GM12878 (cell line): ENCODE data around the gene ANGEL1. TPM values are rescaled to one million over a fixed set of nuclear protein-coding genes. Genes with fewer than 3 reads are reported as not detected.

ENCODE experiments used
- ATAC-seq: fragments of 200-7000 bp; cut with Tn5 transposase; 3 replicates; pipeline ENCODE4 v1.9.1; 2020; ENCODE audit warnings: mild to moderate bottlenecking, moderate library complexity
- BruUV-seq: library from RNA; stranded (reverse); fragments of 400-500 nt; replicated peaks from 2 replicates; lab custom pipeline; 2021; lab: Mats Ljungman, UMichigan
- CTCF ChIA-PET: fragments of 300-600 bp; sonication (Branson Sonifier 250); formaldehyde crosslinking; extraction: SDS; loops from one replicate; lab custom pipeline; 2021; ENCODE audit warnings: inconsistent platforms; lab: Yijun Ruan, JAX
- POLR2A ChIA-PET: fragments of 350-600 bp; formaldehyde crosslinking; extraction: SDS; loops from one replicate; lab custom pipeline; 2021; ENCODE audit warnings: inconsistent platforms; lab: Charles Lee
- RAD21 ChIA-PET: fragments of 300-600 bp; sonication (Branson Sonifier 250); formaldehyde crosslinking; loops from one replicate; lab custom pipeline; 2023; ENCODE audit warnings: antibody characterized with exemption; ENCODE audit not compliant: unreplicated experiment; lab: Charles Lee
- SMC1A ChIA-PET: fragments of 300-600 bp; sonication (Branson Sonifier 250); formaldehyde crosslinking; loops from one replicate; lab custom pipeline; 2023; ENCODE audit not compliant: unreplicated experiment, uncharacterized antibody; lab: Charles Lee
- DNase-seq: peaks from one replicate; pipeline ENCODE4 v3.0.0-alpha.2; 2011; ENCODE audit warnings: low read depth, low spot score
- FAIRE-seq: peaks from 3 replicates; lab custom pipeline; 2011; peaks lifted over from hg19 to GRCh38; lab: Jason Lieb, UNC
- H2AFZ ChIP-seq: 2 replicates; pipeline ENCODE4 v1.6.0; 2011; ENCODE audit warnings: low read depth, low read length, control low read depth; ENCODE audit not compliant: control insufficient read depth
- H3K27ac ChIP-seq: 2 replicates; pipeline ENCODE4 v1.5.1; 2011; ENCODE audit warnings: control low read depth; ENCODE audit not compliant: control insufficient read depth, insufficient read depth
- H3K27me3 ChIP-seq, 2 experiments: replicated peaks in 1 of 2; 2 replicates each; pipeline versions ENCODE4 v1.6.0 to v1.6.1; 2011; ENCODE audit warnings: low read length in 1 of 2; ENCODE audit not compliant: control insufficient read depth in 2 of 2, insufficient read depth in 2 of 2
- H3K36me3 ChIP-seq, 2 experiments: 2 replicates each; pipeline ENCODE4 v1.5.1; 2011; ENCODE audit warnings: low read length in 1 of 2; ENCODE audit not compliant: control insufficient read depth in 2 of 2, insufficient read depth in 2 of 2
- H3K4me1 ChIP-seq: 2 replicates; pipeline ENCODE4 v1.6.1; 2011; ENCODE audit warnings: mild to moderate bottlenecking, low read length, moderate library complexity, mixed read lengths; ENCODE audit not compliant: control insufficient read depth, insufficient read depth
- H3K4me2 ChIP-seq: 2 replicates; pipeline ENCODE4 v1.6.0; 2011; ENCODE audit warnings: control low read depth; ENCODE audit not compliant: control insufficient read depth, insufficient read depth
- H3K4me3 ChIP-seq: fragments of 200-600 bp; sonication (generic); 2 replicates; pipeline ENCODE4 v1.5.1; 2016
- H3K79me2 ChIP-seq: 2 replicates; pipeline ENCODE4 v1.6.0; 2011; ENCODE audit warnings: low read length; ENCODE audit not compliant: control insufficient read depth, insufficient read depth
- H3K9ac ChIP-seq: 2 replicates; pipeline ENCODE4 v1.8.0; 2011; ENCODE audit warnings: low read length, control low read depth, mixed read lengths; ENCODE audit not compliant: control insufficient read depth, insufficient read depth
- H3K9me3 ChIP-seq: replicated peaks from 3 replicates; pipeline ENCODE4 v1.5.1; 2011; ENCODE audit warnings: mild to moderate bottlenecking, low read length; ENCODE audit not compliant: control insufficient read depth, insufficient read depth
- H4K20me1 ChIP-seq: 2 replicates; pipeline ENCODE4 v1.6.0; 2011; ENCODE audit not compliant: control insufficient read depth, insufficient read depth
- ASH2L ChIP-seq: fragments of 300-600, 200-600 bp; sonication (generic); IDR thresholded peaks from 2 replicates; pipeline ENCODE4 v1.6.1; 2017; ENCODE audit warnings: low read depth, mild to moderate bottlenecking, borderline replicate concordance
- ATF7 ChIP-seq: fragments of 450-650 bp; IDR thresholded peaks from 2 replicates; pipeline ENCODE4 v1.6.1; 2016; ENCODE audit warnings: low read depth, mild to moderate bottlenecking
- BCL11A ChIP-seq: IDR thresholded peaks from 2 replicates; pipeline ENCODE4 v1.6.1; 2011; ENCODE audit warnings: low read depth, low read length
- CBX5 ChIP-seq: sonication (generic); IDR thresholded peaks from 2 replicates; pipeline ENCODE4 v1.6.1; 2016; ENCODE audit warnings: low read depth, moderate library complexity, mild to moderate bottlenecking, inconsistent platforms
- ESRRA ChIP-seq: IDR thresholded peaks from 2 replicates; pipeline ENCODE4 v1.6.1; 2012; ENCODE audit warnings: mild to moderate bottlenecking, low read length, improper control_type of control experiment
- HDAC2 ChIP-seq: fragments of 200-600 bp; sonication (generic); IDR thresholded peaks from 2 replicates; pipeline ENCODE4 v1.6.1; 2017
- HDAC6 ChIP-seq: fragments of 200-600 bp; sonication (generic); IDR thresholded peaks from one replicate; pipeline ENCODE4 v1.8.0; 2017; ENCODE audit warnings: antibody characterized with exemption; ENCODE audit not compliant: unreplicated experiment
- IRF3 ChIP-seq: fragments of 450-650 bp; IDR thresholded peaks from 2 replicates; pipeline ENCODE4 v1.6.1; 2014; ENCODE audit warnings: mild to moderate bottlenecking
- PKNOX1 ChIP-seq: fragments of 450-650 bp; IDR thresholded peaks from 2 replicates; pipeline ENCODE4 v1.6.1; 2016; ENCODE audit warnings: mild to moderate bottlenecking
- RUNX3 ChIP-seq: IDR thresholded peaks from 2 replicates; pipeline ENCODE4 v1.6.1; 2012; ENCODE audit warnings: low read length, inconsistent platforms
- SPI1 ChIP-seq: IDR thresholded peaks from 2 replicates; pipeline ENCODE4 v1.6.1; 2011; ENCODE audit warnings: low read depth, mild to moderate bottlenecking, low read length, moderate library complexity, borderline replicate concordance; ENCODE audit not compliant: insufficient read depth
- SUPT20H ChIP-seq: IDR thresholded peaks from 2 replicates; pipeline ENCODE4 v1.6.1; 2011; ENCODE audit warnings: low read depth, mild to moderate bottlenecking, low read length, moderate library complexity, borderline replicate concordance; ENCODE audit not compliant: control insufficient read depth
- WGBS: methylation state at CpG from one replicate; pipeline ENCODE4 v1.1.6; 2016; ENCODE audit warnings: low lambda C conversion rate; ENCODE audit not compliant: insufficient replicate concordance, insufficient coverage; ENCODE audit errors: missing lambda C conversion rate; 5-methylcytosine and 5-hydroxymethylcytosine counted together
- in situ Hi-C: fragments of 300-500 bp; cut with MboI; formaldehyde crosslinking; loops from 9 replicates; pipeline ENCODE4 v1.14.3; 2018; ENCODE audit warnings: mixed read lengths
- intact Hi-C: fragments of 100-400 bp; cut with micrococcal nuclease; formaldehyde crosslinking; loops from one replicate; pipeline ENCODE4 v1.14.2; 2022; ENCODE audit not compliant: unreplicated experiment
- polyA plus RNA-seq, 11 experiments: library from polyadenylated mRNA; depleted of rRNA in 4 of 11; unstranded in 6 of 11; stranded (reverse) in 5 of 11; fragments of >200 nt; fragmentation: Nextera tagmentation in 4 of 11; fragmentation: Illumina TruSeq in 1 of 11; extraction: Ambion mirVana in 4 of 11; extraction: Trizol in 1 of 11; gene quantifications; 1 replicate in 1 of 11; 2 replicates in 10 of 11; pipeline versions ENCODE4 v1.2.1 to v1.2.3, GENCODE V29; 2011 to 2016; ENCODE audit warnings: inconsistent platforms in 2 of 11, missing spikeins in 2 of 11, low read depth in 1 of 11
- total RNA-seq, 4 experiments: library from RNA; depleted of rRNA in 3 of 4; stranded (reverse); fragments of >200 nt in 3 of 4; fragmentation: Illumina TruSeq in 1 of 4; extraction: Trizol in 1 of 4; gene quantifications; 2 replicates each; pipeline versions ENCODE4 v1.2.1 to v1.2.3, GENCODE V29; 2013 to 2021
- TF ChIP-seq, protein P1 (sequence below): fragments of 450-650 bp; IDR thresholded peaks from 2 replicates; pipeline ENCODE4 v1.6.1; 2018; ENCODE audit warnings: mild to moderate bottlenecking, low read depth, moderate library complexity; ENCODE audit not compliant: partially characterized antibody
- TF ChIP-seq, protein P2 (sequence below): IDR thresholded peaks from 2 replicates; pipeline ENCODE4 v1.6.1; 2012; ENCODE audit warnings: low read depth, low read length, improper control_type of control experiment
- TF ChIP-seq, protein P3 (sequence below): fragments of 450-650 bp; IDR thresholded peaks from 2 replicates; pipeline ENCODE4 v1.6.1; 2016; ENCODE audit warnings: mild to moderate bottlenecking

Gene ANGEL1
- total and polyA plus RNA-seq, 10 of the 15 experiments (the other 5 are each of a cell fraction or from before 2014, with no cell fraction given) = 1.7 to 29.7 (median 12.3) TPM

GRCh38 chr14:76812093-76812421, 625 bp downstream of the ANGEL1 start:
- BruUV-seq = TSS peak; percentile 68
- Histone ChIP-seq H3K4me1 (no peaks in the 10 kb centered on the region), H2AFZ (peak overlapping the region; percentile 68), H3K4me3 (peak overlapping the region; percentile 96), H4K20me1 (no peaks in the 10 kb centered on the region), H3K27me3 (no peaks in the 10 kb centered on the region; a peak in 1 of 4 replicates), H3K36me3 (no peaks in the 10 kb centered on the region; a peak in 1 of 4 replicates), H3K79me2 (peaks cover 7% of the 10 kb centered on the region), H3K27ac (peak overlapping the region; percentile 23), H3K9ac (peak overlapping the region; percentile 59), H3K9me3 (no peaks in the 10 kb centered on the region), H3K4me2 (peak overlapping the region; percentile 67)
- DNase-seq = no peak
- in situ Hi-C loops = no loop called here
- peak; percentile 52 for ATAC-seq
- ChIA-PET CTCF (interaction anchor here (0.6 to 8.5 kb wide), 11 partner anchors 10 to 282 kb away, joined by 3 to 132 read pairs (median 6); no protein-coding TSS in a partner anchor), POLR2A (interaction anchor here (0.6 kb wide), 1 partner anchor 150 kb away, joined by 3 read pairs; no protein-coding TSS in a partner anchor), RAD21 (interaction anchor here (0.6 to 4.3 kb wide), 9 partner anchors 31 to 309 kb away, joined by 3 to 30 read pairs (median 4); no protein-coding TSS in a partner anchor), SMC1A (interaction anchor here (0.5 to 2.9 kb wide), 10 partner anchors 10 to 258 kb away, joined by 3 to 23 read pairs (median 3); no protein-coding TSS in a partner anchor)
- intact Hi-C loops = loop anchor here (5.0 kb wide), 1 partner anchor 50 kb away; the partner anchor contains the start of gene VASH1
- 3% methylated on average over 20 of the region's 20 CpGs for WGBS
- TF ChIP-seq SUPT20H = no peak
- TF ChIP-seq, protein P1, sequence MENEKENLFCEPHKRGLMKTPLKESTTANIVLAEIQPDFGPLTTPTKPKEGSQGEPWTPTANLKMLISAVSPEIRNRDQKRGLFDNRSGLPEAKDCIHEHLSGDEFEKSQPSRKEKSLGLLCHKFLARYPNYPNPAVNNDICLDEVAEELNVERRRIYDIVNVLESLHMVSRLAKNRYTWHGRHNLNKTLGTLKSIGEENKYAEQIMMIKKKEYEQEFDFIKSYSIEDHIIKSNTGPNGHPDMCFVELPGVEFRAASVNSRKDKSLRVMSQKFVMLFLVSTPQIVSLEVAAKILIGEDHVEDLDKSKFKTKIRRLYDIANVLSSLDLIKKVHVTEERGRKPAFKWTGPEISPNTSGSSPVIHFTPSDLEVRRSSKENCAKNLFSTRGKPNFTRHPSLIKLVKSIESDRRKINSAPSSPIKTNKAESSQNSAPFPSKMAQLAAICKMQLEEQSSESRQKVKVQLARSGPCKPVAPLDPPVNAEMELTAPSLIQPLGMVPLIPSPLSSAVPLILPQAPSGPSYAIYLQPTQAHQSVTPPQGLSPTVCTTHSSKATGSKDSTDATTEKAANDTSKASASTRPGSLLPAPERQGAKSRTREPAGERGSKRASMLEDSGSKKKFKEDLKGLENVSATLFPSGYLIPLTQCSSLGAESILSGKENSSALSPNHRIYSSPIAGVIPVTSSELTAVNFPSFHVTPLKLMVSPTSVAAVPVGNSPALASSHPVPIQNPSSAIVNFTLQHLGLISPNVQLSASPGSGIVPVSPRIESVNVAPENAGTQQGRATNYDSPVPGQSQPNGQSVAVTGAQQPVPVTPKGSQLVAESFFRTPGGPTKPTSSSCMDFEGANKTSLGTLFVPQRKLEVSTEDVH = no peak
- no peak for TF ChIP-seq SPI1
- no peak for TF ChIP-seq PKNOX1
- no peak for TF ChIP-seq CBX5
- TF ChIP-seq, protein P2, sequence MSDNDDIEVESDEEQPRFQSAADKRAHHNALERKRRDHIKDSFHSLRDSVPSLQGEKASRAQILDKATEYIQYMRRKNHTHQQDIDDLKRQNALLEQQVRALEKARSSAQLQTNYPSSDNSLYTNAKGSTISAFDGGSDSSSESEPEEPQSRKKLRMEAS = no peak
- no peak for TF ChIP-seq ATF7
- TF ChIP-seq IRF3 = no peak
- TF ChIP-seq ESRRA = no peak
- TF ChIP-seq RUNX3 = no peak
- TF ChIP-seq BCL11A = no peak
- no peak for TF ChIP-seq ASH2L
- no peak for TF ChIP-seq HDAC6
- TF ChIP-seq, protein P3, sequence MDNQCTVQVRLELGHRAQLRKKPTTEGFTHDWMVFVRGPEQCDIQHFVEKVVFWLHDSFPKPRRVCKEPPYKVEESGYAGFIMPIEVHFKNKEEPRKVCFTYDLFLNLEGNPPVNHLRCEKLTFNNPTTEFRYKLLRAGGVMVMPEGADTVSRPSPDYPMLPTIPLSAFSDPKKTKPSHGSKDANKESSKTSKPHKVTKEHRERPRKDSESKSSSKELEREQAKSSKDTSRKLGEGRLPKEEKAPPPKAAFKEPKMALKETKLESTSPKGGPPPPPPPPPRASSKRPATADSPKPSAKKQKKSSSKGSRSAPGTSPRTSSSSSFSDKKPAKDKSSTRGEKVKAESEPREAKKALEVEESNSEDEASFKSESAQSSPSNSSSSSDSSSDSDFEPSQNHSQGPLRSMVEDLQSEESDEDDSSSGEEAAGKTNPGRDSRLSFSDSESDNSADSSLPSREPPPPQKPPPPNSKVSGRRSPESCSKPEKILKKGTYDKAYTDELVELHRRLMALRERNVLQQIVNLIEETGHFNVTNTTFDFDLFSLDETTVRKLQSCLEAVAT = no peak
- no peak for TF ChIP-seq HDAC2
- FAIRE-seq = no peak
